HG03439 (cell line): Measurements from ENCODE around the gene AGMO.
"Not testable (repeated sequence)": the region's sequence is repeated elsewhere in the genome, so short reads cannot be mapped to it uniquely, and the experiment has no call there.

Experiments
- ATAC-seq: cut with Tn5 transposase; IDR thresholded peaks from one replicate; pipeline ENCODE4 v1.9.1; 2021; ENCODE audit warnings: mild to moderate bottlenecking, moderate library complexity; ENCODE audit not compliant: unreplicated experiment

The AGMO gene

GRCh38 chr7:15330943-15331342, 230.9 kb downstream of the AGMO start:
- no peak for ATAC-seq

- ATAC-seq, result no peak
These were observed 234.8 kb downstream of the AGMO start for GRCh38 chr7:15327001-15327400.

- no peak for ATAC-seq
These were observed 235.7 kb downstream of the AGMO start for GRCh38 chr7:15326044-15326644.

GRCh38 chr7:15323550-15323949, 238.3 kb downstream of the AGMO start:
- ATAC-seq, result no peak

- no peak for ATAC-seq
These were observed 244.6 kb downstream of the AGMO start for GRCh38 chr7:15317215-15317614.

- ATAC-seq, result no peak
These were observed 246.1 kb downstream of the AGMO start for GRCh38 chr7:15315678-15316077.

GRCh38 chr7:15314922-15315321, 246.9 kb downstream of the AGMO start:
- no peak for ATAC-seq

- no peak for ATAC-seq
These were observed 248.5 kb downstream of the AGMO start for GRCh38 chr7:15313361-15313760.

GRCh38 chr7:15309872-15310271, 251.9 kb downstream of the AGMO start:
- no peak for ATAC-seq

- ATAC-seq, result no peak
These were observed 253.0 kb downstream of the AGMO start for GRCh38 chr7:15308821-15309220.

- ATAC-seq, result no peak
These were observed 255.5 kb downstream of the AGMO start for GRCh38 chr7:15306296-15306695.

- ATAC-seq, result no peak
These were observed 256.7 kb downstream of the AGMO start for GRCh38 chr7:15305002-15305600.

- ATAC-seq, result no peak
These were observed 258.5 kb downstream of the AGMO start for GRCh38 chr7:15303357-15303756.

- not testable (repeated sequence) for ATAC-seq
These were observed 260.8 kb downstream of the AGMO start for GRCh38 chr7:15300986-15301385.

- ATAC-seq, result no peak
These were observed 269.7 kb downstream of the AGMO start for GRCh38 chr7:15292138-15292537.

GRCh38 chr7:15291699-15292098, 270.1 kb downstream of the AGMO start:
- ATAC-seq, result no peak

GRCh38 chr7:15288741-15289140, 273.1 kb downstream of the AGMO start:
- ATAC-seq, result no peak

GRCh38 chr7:15284396-15284795, 277.4 kb downstream of the AGMO start:
- no peak for ATAC-seq

- no peak for ATAC-seq
These were observed 281.6 kb downstream of the AGMO start for GRCh38 chr7:15280078-15280733.

GRCh38 chr7:15279640-15280039, 282.2 kb downstream of the AGMO start:
- no peak for ATAC-seq

GRCh38 chr7:15257689-15258088, 304.1 kb downstream of the AGMO start:
- no peak for ATAC-seq

GRCh38 chr7:15252181-15252580, 309.6 kb downstream of the AGMO start:
- ATAC-seq, result no peak
